ENCODE results near the gene AP1AR. TPM values are rescaled to one million over a fixed set of nuclear protein-coding genes. Genes with fewer than 3 reads are reported as not detected.

The AP1AR gene
- total RNA-seq, 1 experiment from 2014 or later, result 105 TPM

GRCh38 chr4:112222219-112222955 lies 9.2 kb upstream of the AP1AR start:
- DNase-seq (ENCODE audit: low spot score), result no peak

- no peak for DNase-seq (ENCODE audit: low spot score)
Measured at GRCh38 chr4:112225157-112225556, 6.4 kb upstream of the AP1AR start.

DNA sequence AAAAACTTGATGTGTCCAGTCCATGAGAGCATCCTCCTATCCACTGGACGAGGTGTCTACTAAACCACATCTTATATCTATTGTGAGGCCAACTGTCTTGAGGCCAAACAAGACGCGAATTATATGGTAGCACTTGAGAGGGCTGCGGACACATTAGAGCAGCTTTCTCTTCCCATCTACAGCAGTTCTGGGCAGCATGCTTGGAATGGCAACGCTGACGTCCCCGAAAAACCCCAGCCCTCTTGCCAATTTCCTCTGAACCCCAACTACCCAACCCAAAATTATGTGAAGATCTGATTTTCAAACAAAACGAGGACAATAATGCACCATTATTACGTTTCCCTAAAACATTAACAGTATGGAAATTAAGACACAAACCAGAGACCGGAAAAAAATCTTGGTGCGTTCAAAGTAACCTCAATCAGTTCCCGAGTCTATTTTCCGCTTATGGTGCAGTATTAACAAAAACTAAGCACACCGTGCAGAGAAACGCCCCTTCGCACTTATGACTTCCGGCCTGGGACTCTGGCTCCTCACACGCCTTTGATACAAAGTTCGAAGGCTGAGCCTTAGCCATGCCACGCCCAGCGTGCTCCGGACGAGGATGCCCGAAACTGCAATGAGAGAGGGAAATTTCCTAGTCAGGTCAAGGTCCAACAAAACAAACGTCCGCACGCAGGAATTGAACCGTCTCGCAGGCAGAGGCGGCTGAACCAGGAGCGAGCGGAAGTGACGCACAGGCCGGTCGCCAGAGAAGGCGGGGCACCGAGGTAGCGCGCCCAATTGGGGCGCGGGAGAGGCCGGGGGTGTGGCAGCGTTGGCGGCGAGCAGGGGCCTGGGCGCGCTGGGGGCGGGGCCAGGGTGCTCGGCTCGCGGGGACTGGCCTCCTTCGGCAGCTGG lies 458 bp upstream of the AP1AR start:
- peak; percentile 98 for DNase-seq (ENCODE audit: low spot score)

- DNase-seq (ENCODE audit: low spot score), result peak; percentile 90
Measured at GRCh38 chr4:112234952-112235609, 3.5 kb downstream of the AP1AR start.

DNA sequence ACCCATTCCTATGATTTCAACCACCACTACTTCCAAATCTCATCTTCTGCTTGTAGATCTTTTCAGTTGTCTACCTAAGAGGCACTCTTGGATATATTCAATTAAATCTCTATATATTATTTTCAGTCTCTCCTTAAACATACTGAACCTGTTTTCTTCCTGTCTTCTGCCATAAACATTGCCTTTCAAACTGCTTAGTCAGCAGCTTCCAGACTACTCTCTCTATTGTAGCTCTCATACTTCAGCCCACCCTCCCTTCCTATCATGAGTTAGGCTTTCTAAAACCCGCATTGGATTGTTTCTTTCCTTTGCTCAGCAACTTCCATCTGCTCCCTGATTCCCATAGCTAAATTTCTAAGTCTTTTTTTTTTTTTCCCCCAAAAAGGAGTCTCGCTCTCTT lies 4.5 kb downstream of the AP1AR start:
- DNase-seq (ENCODE audit: low spot score), result no peak

GRCh38 chr4:112238833-112239232 lies 7.2 kb downstream of the AP1AR start:
- no peak for DNase-seq (ENCODE audit: low spot score)

DNA sequence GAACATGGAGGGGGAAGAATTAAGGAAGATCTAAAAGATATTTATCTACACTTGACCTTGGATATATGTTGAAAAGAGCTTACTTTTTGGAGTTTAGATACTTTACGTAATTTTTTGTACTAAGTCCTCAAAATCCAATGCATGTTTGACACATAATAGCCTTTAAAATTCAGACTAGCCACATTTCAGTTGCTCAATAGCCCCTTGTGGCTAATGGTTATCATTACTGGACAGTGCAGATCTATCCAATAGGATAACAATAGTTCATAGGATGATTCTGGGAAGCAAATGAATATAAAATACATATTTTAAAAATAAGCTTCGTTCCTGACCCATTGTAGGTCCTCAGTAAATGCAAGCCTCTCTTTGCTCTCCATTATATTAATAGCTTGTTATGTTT lies 13.8 kb downstream of the AP1AR start:
- DNase-seq (ENCODE audit: low spot score), result peak; percentile 11

DNA sequence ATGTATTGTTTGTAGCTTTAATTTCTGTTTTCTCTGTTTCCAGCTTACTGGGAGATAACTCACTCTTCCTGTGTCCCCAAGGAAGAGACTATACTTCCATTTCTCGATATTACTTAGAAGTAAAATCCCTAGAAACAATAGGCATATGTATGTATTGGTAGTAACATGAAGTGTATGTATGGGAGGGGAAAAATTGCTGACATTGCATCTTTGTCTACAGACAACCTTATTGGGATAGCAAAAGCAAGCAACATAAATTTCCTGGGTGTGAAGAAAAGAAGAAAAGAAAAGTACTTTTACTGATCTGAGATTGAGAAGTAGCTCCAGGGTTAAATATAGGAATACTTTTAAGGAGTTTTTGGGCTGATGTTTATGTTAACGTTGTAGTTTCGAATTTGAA lies 15.4 kb downstream of the AP1AR start:
- DNase-seq (ENCODE audit: low spot score), result no peak

DNA sequence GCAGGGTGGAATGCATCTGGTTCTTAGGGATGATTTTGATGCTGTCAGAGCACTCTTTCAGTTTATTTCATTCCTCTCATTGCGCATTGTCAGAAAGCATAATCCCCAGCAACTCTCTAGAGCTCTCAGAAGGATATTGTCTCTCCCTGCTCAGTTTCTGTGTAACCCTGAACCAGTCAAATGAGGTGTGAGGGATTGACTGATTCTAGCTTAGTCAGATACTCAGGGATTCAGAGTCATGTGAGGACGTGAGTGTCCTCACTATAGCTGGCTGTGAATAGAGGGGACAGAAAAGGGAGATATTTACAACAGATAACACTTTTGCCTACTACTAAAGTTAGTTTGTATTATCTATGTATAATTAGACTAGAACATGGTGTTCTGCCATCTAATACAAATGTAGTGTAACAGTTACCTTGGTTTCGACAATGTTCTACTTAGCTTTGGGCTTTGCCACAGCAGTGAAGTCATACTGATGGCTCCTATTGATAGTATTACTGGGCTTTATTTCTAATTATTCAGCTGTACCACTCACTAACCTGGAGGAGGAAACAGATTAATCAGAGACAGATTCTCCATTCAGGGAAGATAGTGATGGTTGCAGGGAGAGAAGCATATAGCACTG lies 19.5 kb downstream of the AP1AR start:
- DNase-seq (ENCODE audit: low spot score), result no peak

DNA sequence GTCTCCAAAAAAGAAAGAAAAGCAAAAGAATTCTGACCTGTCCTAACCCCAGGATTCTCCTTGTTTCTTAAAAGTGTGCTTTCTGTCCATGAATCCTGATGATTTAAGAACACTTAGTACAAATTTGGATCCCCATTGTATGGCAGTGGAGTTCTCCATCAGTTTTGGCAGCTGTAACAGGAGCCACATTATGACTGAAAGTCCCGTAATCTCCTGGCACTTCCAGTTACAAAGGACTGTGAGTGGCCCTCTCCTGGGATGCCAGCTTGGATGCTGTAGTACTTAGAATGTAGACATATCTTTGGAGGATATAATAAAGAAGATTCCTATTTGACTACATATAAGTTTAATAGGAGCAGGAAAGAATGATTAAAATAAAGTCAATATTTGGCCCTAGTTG lies 20.6 kb downstream of the AP1AR start:
- DNase-seq (ENCODE audit: low spot score), result no peak

GRCh38 chr4:112253382-112254000 lies 21.9 kb downstream of the AP1AR start:
- no peak for DNase-seq (ENCODE audit: low spot score)

- DNase-seq (ENCODE audit: low spot score), result no peak
Measured at GRCh38 chr4:112257098-112257497, 25.5 kb downstream of the AP1AR start.

- DNase-seq (ENCODE audit: low spot score), result peak; percentile 50
Measured at GRCh38 chr4:112266823-112267222, 35.2 kb downstream of the AP1AR start.

DNA sequence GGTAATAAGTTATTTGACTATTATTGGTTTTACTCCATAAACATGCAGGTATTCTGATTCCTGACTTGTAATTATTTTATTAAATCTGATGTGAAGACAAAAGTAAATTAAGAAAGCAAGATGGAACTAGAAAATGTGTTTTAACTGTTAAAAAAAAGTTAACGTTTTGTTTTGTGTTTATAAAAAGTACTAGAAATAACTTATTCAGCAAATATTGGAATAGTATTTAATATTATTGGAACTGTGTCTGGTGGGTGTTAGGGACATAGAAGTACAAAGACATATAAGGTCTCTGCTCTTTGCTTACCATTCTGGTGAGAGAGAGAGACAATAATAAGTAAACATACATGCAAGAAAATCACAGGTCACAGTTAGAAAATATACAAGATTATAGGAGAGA lies 38.5 kb downstream of the AP1AR start:
- DNase-seq (ENCODE audit: low spot score), result no peak

DNA sequence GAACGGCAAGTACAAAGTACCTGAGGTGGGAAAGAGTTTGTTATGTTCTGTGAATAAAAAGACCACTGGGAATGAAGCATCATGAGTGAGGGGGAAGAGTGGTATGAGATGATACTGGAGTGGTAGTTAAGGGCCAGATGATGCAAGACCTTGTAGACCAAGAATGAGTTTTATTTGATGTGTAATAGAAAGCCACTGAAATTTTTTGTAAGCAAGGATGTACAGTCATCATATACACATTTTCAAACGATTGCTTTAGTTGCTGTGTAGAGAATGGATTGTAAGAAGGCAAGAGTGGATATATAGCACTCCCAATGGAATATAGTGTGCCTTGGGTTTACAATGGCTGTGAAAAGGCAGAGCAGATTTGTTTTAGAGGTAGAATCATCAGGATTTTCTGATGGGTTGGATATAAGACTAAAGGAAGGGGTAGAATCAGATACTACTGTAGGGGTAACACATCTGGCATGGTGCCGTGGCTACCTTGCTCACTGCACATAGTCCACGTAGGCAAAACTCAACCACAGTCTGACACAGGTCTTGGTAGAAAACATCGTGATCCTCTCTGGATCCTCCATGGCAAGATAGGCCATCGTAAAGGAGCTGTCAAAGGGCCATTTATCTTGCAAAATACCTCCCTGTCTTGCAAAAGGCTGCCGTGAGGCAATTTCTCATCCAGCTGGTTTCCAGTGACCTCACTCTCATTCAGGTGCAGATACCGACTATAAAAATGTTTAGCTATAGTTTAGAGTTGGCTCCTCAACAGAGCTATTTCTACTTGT lies 39.2 kb downstream of the AP1AR start:
- no peak for DNase-seq (ENCODE audit: low spot score)

DNA sequence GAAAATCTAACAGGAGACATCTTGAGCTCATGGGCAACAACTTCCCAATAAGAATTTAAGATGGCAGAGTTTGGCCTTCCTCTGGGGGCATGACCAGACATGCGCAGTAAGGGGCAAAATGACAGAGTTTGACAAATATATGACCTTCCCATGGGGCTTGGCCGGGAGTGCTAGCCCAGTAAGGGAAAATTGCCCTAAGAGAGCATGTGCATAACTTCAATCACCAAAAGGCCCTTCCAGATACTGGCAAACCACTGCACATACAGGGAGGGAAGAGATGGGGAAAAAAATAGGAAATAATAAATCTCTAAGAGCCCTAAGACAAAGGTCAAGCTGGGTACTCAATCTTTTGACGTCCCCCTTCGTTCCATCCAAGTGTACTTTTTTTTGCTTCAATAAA lies 40.7 kb downstream of the AP1AR start:
- no peak for DNase-seq (ENCODE audit: low spot score)

DNA sequence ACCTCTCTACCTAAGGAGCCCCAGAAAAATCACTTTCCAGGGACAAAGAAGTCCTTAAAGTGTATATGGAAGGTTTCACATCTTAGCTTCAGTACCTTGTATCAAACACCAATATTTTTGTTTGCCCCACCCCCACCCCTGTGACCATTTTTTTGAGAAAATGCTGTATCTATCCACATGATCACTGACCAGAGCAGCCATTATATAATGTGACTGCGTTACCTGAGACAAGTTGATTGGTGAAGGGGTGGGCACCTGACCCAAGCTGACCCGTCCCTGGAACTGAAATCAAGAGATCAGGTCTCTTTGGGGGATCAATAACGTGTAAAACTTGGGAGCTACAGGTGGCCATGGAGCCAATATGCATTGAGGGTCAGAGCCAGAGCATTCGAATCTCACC lies 43.4 kb downstream of the AP1AR start:
- no peak for DNase-seq (ENCODE audit: low spot score)

DNA sequence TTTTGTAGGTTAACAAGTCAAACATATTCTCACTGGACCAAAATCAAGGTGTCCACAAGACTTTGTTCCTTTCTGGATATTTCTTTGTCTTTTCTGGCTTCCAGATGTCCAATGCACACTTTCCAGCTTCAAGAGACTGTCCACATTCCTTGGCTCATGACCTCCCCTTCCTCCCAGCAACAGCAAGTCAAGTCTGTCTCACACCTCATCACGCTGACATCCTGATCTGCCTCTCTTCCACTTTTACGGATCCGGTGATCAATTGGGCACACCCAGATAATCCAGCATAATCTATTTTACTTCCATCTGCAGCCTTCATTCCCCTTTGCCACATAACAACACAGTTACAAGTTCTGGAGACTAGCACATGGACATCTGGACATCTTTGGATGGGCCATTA lies 44.5 kb downstream of the AP1AR start:
- no peak for DNase-seq (ENCODE audit: low spot score)

- no peak for DNase-seq (ENCODE audit: low spot score)
Measured at GRCh38 chr4:112277220-112277619, 45.6 kb downstream of the AP1AR start.

- no peak for DNase-seq (ENCODE audit: low spot score)
Measured at GRCh38 chr4:112277705-112278448, 46.3 kb downstream of the AP1AR start.

Measured in HT-29 (cell line).